Activated CD8-positive, alpha-beta memory T cell treated with anti-CD3 and anti-CD28 coated beads for 36 hours (primary cell): ENCODE data around the gene C1QTNF9. TPM values are rescaled to one million over a fixed set of nuclear protein-coding genes. Genes with fewer than 3 reads are reported as not detected.
"Not testable (repeated sequence)": the region's sequence is repeated elsewhere in the genome, so short reads cannot be mapped to it uniquely, and the experiment has no call there.

Experiments
- CTCF ChIA-PET: fragments of 350-600 bp; sonication (Branson Sonifier 250); formaldehyde crosslinking; loops from one replicate; lab custom pipeline; 2021; ENCODE audit warnings: antibody characterized with exemption; lab: Charles Lee
- POLR2A ChIA-PET: fragments of 350-600 bp; sonication (Branson Sonifier 250); formaldehyde crosslinking; loops from one replicate; lab custom pipeline; 2021; ENCODE audit warnings: antibody characterized with exemption; lab: Charles Lee
- total RNA-seq, 2 experiments: library from RNA; stranded (reverse); gene quantifications; one replicate each; pipeline ENCODE4 v1.2.3, GENCODE V29; 2021

C1QTNF9 gene
- total RNA-seq, 2 experiments from 2014 or later = not detected

- CTCF ChIA-PET = no interaction called here
These were observed 1.9 kb upstream of the C1QTNF9 start for GRCh38 chr13:24307211-24308067.

GRCh38 chr13:24308068-24308445 is 1.3 kb upstream of the C1QTNF9 start:
- CTCF ChIA-PET = no interaction called here
- POLR2A ChIA-PET = no interaction called here

More at GRCh38 chr13:24307211-24308067, 1.9 kb upstream of the C1QTNF9 start:
- POLR2A ChIA-PET = no interaction called here

- ChIA-PET POLR2A (no interaction called here), CTCF (no interaction called here)
These were observed 826 bp upstream of the C1QTNF9 start for GRCh38 chr13:24308488-24309020.

GRCh38 chr13:24313439-24313838 is 4.1 kb downstream of the C1QTNF9 start:
- ChIA-PET CTCF (no interaction called here), POLR2A (no interaction called here)

- POLR2A ChIA-PET, CTCF ChIA-PET: not testable (repeated sequence)
These were observed 8.5 kb downstream of the C1QTNF9 start for GRCh38 chr13:24317835-24318234.

- CTCF ChIA-PET, POLR2A ChIA-PET: not testable (repeated sequence)
These were observed 9.5 kb downstream of the C1QTNF9 start for GRCh38 chr13:24318878-24319277.

- CTCF ChIA-PET, POLR2A ChIA-PET: not testable (repeated sequence)
These were observed 10.3 kb downstream of the C1QTNF9 start for GRCh38 chr13:24319641-24320040.

GRCh38 chr13:24321416-24321815 is 12.0 kb downstream of the C1QTNF9 start:
- CTCF ChIA-PET = not testable (repeated sequence)

GRCh38 chr13:24322470-24322869 is 13.1 kb downstream of the C1QTNF9 start:
- CTCF ChIA-PET, POLR2A ChIA-PET: not testable (repeated sequence)

More at GRCh38 chr13:24321416-24321815, 12.0 kb downstream of the C1QTNF9 start:
- POLR2A ChIA-PET = not testable (repeated sequence)

GRCh38 chr13:24323036-24323738 is 13.8 kb downstream of the C1QTNF9 start:
- ChIA-PET CTCF (no interaction called here), POLR2A (no interaction called here)

- CTCF ChIA-PET = no interaction called here
- POLR2A ChIA-PET = no interaction called here
These were observed 14.3 kb downstream of the C1QTNF9 start for GRCh38 chr13:24323739-24324075.

GRCh38 chr13:24327598-24327997 is 18.2 kb downstream of the C1QTNF9 start:
- CTCF ChIA-PET, POLR2A ChIA-PET: not testable (repeated sequence)

- CTCF ChIA-PET = no interaction called here
- POLR2A ChIA-PET = no interaction called here
These were observed 18.8 kb downstream of the C1QTNF9 start for GRCh38 chr13:24328145-24328544.

- ChIA-PET CTCF (no interaction called here), POLR2A (no interaction called here)
These were observed 29.3 kb downstream of the C1QTNF9 start for GRCh38 chr13:24338721-24339120.

GRCh38 chr13:24339937-24340607 is 30.7 kb downstream of the C1QTNF9 start:
- CTCF ChIA-PET = no interaction called here
- POLR2A ChIA-PET = no interaction called here

GRCh38 chr13:24340608-24340955 is 31.2 kb downstream of the C1QTNF9 start:
- ChIA-PET POLR2A (no interaction called here), CTCF (no interaction called here)

GRCh38 chr13:24341439-24341838 is 32.1 kb downstream of the C1QTNF9 start:
- CTCF ChIA-PET = no interaction called here
- POLR2A ChIA-PET = no interaction called here

GRCh38 chr13:24348385-24348784 is 39.0 kb downstream of the C1QTNF9 start:
- POLR2A ChIA-PET = no interaction called here
- CTCF ChIA-PET = no interaction called here

- ChIA-PET POLR2A (no interaction called here), CTCF (interaction anchor here (0.6 kb wide), 1 partner anchor 71 kb away, joined by 4 read pairs; no protein-coding TSS in a partner anchor)
These were observed 39.6 kb downstream of the C1QTNF9 start for GRCh38 chr13:24348797-24349515.
